Ovary (tissue), 9 donors: Measurements from ENCODE around the gene SSRP1. TPM values are rescaled to one million over a fixed set of nuclear protein-coding genes. Genes with fewer than 3 reads are reported as not detected.

ENCODE experiments used
- DNase-seq, 5 donors: peaks; one replicate each; pipeline ENCODE4 v3.0.0-alpha.2; 2019 to 2020
- H3K27ac ChIP-seq, 2 donors: fragments of 200-600 bp; one replicate each; pipeline versions ENCODE4 v1.5.1 to v1.8.0; 2019 to 2022
- H3K27me3 ChIP-seq: fragments of 200-600 bp; one replicate; pipeline ENCODE4 v1.8.0; 2022
- H3K36me3 ChIP-seq: fragments of 200-600 bp; sonication (generic); one replicate; pipeline ENCODE4 v1.5.1; 2019
- H3K4me1 ChIP-seq: one replicate; pipeline ENCODE4 v1.8.1; 2013; ENCODE audit warnings: mild to moderate bottlenecking, moderate library complexity; ENCODE audit not compliant: insufficient read depth
- H3K4me3 ChIP-seq: fragments of 200-600 bp; sonication (generic); one replicate; pipeline ENCODE4 v1.5.1; 2017
- H3K9me3 ChIP-seq, 2 donors: fragments of 200-600 bp in 1 of 2; sonication (generic) in 1 of 2; one replicate each; pipeline versions ENCODE4 v1.5.1 to v1.8.1; 2013 to 2019; ENCODE audit warnings: mild to moderate bottlenecking in 1 of 2, moderate library complexity in 1 of 2
- EP300 ChIP-seq: sonication (generic); formaldehyde crosslinking; IDR thresholded peaks from one replicate; pipeline ENCODE4 v1.6.1; 2017; ENCODE audit warnings: antibody characterized with exemption
- POLR2A ChIP-seq: fragments of 450-650 bp; IDR thresholded peaks from one replicate; pipeline ENCODE4 v1.6.1; 2017; ENCODE audit warnings: antibody characterized with exemption, mild to moderate bottlenecking, moderate library complexity
- WGBS, 3 donors: extraction: QIAGEN DNeasy Blood & Tissue Kit in 1 of 3; methylation state at CpG; one replicate each; pipeline versions ENCODE4 v1.1.5 to v1.1.7; 2013 to 2017; 5-methylcytosine and 5-hydroxymethylcytosine counted together
- intact Hi-C, 4 donors: fragments of 100-400 bp; cut with DNase I; formaldehyde crosslinking; loops; one replicate each; pipeline versions ENCODE4 v1.11.0 to v1.15.1; 2022 to 2023
- polyA plus RNA-seq, 2 donors: library from polyadenylated mRNA; stranded (reverse); fragments of 200-250 nt in 1 of 2; fragments of 350-450 nt in 1 of 2; fragmentation: Illumina TruSeq in 1 of 2; extraction: RNeasy Lipid Tissue Mini Kit (QIAGEN cat#74804) in 1 of 2; gene quantifications; one replicate each; pipeline ENCODE4 v1.2.3, GENCODE V29; 2013 to 2014
- total RNA-seq, 7 donors: library from RNA; depleted of rRNA in 2 of 7; stranded (reverse); fragments of >200 nt in 2 of 7; fragmentation: NEBNext Ultra II Directional in 3 of 7; extraction: Animal tissue kit (Norgen Biotek cat#: 25700) in 3 of 7; gene quantifications; one replicate each; pipeline versions ENCODE4 v1.1.0 to v1.2.4, GENCODE V29; 2016 to 2023
- TF ChIP-seq, protein P1 (sequence below), 3 donors: fragments of 450-650 bp in 2 of 3; fragments of 200-600 bp in 1 of 3; IDR thresholded peaks; one replicate each; pipeline versions ENCODE4 v1.5.1 to v1.8.0; 2016 to 2022; ENCODE audit warnings: antibody characterized with exemption in 3 of 3, mild to moderate bottlenecking in 1 of 3
- donor health status: DM: no; HTN: no; CAD: no; lungs with moderate emphysema.
- donor health status: DM: no; HTN: no; CAD: no.
- donor health status: Bipolar disorder and iron deficiency.
- donor health status: DM: yes; HTN: yes; CAD: no.
- donor health status: DM: no; HTN: no; CAD: no.
- donor health status: DM: yes; HTN: yes; CAD: no.

Gene SSRP1
- total and polyA plus RNA-seq, 9 donors = 43.3 to 134 (median 87.7) TPM

DNA sequence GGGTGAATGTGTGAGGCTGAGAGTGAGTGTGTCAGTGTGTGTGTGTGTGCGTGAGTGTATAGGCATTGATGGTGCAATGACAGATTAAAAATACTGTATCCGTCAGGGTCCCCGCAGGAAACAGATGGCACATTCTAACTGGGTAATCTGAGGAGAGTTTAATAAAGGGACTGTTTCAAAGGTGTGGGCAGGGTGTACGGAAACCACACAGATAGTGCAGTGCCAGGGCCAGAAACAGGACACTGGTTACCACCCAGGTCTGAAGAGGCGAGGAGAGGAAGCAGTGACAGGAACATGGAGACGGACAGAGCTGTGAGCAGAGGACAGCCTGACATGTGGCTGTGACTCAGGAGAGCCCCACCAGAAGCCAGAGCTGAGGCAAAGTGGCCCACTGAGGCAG, 19.0 kb upstream of the SSRP1 start:
- H3K4me3 ChIP-seq = no peak overlapping the region
- no peak overlapping the region for H3K27ac ChIP-seq
- no peak for TF ChIP-seq EP300
- TF ChIP-seq, protein P1, sequence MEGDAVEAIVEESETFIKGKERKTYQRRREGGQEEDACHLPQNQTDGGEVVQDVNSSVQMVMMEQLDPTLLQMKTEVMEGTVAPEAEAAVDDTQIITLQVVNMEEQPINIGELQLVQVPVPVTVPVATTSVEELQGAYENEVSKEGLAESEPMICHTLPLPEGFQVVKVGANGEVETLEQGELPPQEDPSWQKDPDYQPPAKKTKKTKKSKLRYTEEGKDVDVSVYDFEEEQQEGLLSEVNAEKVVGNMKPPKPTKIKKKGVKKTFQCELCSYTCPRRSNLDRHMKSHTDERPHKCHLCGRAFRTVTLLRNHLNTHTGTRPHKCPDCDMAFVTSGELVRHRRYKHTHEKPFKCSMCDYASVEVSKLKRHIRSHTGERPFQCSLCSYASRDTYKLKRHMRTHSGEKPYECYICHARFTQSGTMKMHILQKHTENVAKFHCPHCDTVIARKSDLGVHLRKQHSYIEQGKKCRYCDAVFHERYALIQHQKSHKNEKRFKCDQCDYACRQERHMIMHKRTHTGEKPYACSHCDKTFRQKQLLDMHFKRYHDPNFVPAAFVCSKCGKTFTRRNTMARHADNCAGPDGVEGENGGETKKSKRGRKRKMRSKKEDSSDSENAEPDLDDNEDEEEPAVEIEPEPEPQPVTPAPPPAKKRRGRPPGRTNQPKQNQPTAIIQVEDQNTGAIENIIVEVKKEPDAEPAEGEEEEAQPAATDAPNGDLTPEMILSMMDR (IDR thresholded peaks at IDR 0.05) = no peak
- TF ChIP-seq POLR2A = no peak
- no peaks in the 10 kb centered on the region for H3K36me3 ChIP-seq
- H3K9me3 ChIP-seq = no peaks in the 10 kb centered on the region
- WGBS, 3 donors = 89 to 96% (median 92%) methylated on average over 6 of the region's 6 CpGs
- no peak for DNase-seq
- intact Hi-C loops = loop anchor here in 1 of 4 donors (10.0 kb wide), 2 partner anchors 80 to 110 kb away; partner anchors contain the start of gene RTN4RL2
- H3K27me3 ChIP-seq = no peaks in the 10 kb centered on the region
- H3K4me1 ChIP-seq = peaks cover under 1% of the 10 kb centered on the region

DNA sequence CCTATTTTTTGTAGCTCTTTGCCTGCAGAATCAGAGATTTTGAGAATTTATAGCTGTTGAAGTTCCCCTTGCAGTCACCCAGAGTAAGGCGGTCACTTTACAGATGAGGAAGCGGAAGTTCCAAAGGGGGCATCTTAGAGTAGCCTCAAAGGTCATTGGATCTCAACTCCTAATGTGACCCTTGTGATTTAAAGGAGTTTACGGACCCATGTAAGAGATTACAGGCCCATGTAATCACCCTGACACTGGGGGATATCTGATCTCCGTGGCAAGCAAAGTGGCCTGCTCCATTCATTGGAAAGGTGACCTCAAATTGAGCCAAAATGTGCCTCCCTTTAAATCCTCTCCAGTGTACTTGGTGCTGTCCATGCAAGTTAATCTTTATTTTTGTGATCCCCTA, 18.2 kb upstream of the SSRP1 start:
- H3K9me3 ChIP-seq = no peaks in the 10 kb centered on the region
- no peak for DNase-seq
- no peaks in the 10 kb centered on the region for H3K27me3 ChIP-seq
- no peak overlapping the region for H3K4me3 ChIP-seq
- TF ChIP-seq, protein P1 (IDR thresholded peaks at IDR 0.05) = no peak
- TF ChIP-seq EP300 = no peak
- TF ChIP-seq POLR2A = no peak
- intact Hi-C loops = loop anchor here in 1 of 4 donors (10.0 kb wide), 2 partner anchors 79 to 111 kb away; partner anchors contain the start of gene RTN4RL2
- WGBS, 3 donors = 69 to 75% (median 73%) methylated on average over 4 of the region's 4 CpGs
- no peaks in the 10 kb centered on the region for H3K36me3 ChIP-seq
- no peak overlapping the region for H3K27ac ChIP-seq
- H3K4me1 ChIP-seq = peaks cover 3% of the 10 kb centered on the region

DNA sequence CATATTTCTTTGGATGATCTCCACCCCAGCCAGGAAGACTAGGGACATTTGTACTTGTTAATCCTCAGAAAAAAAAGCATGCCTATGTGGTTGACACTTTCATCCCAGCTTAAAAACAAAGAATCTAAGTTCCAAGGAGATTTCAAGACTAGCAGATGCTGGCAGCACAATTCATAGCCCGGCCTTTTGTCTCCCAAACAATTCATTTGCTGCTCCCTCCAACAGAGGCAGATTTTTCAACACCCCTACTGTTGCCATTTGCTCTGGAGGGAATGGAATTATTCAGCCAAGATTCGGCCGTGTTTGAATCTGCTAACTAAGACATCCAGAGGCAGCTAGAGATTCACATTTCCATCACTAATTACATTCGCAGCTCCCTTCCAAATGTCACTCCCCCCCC, 17.8 kb upstream of the SSRP1 start:
- H3K36me3 ChIP-seq = no peaks in the 10 kb centered on the region
- no peaks in the 10 kb centered on the region for H3K27me3 ChIP-seq
- no peak overlapping the region for H3K4me3 ChIP-seq
- WGBS, 3 donors = 35 to 53% (median 51%) methylated on average over 4 of the region's 4 CpGs
- H3K4me1 ChIP-seq = peaks cover 3% of the 10 kb centered on the region
- no peak for DNase-seq
- no peaks in the 10 kb centered on the region for H3K9me3 ChIP-seq
- no peak for TF ChIP-seq EP300
- no peak for TF ChIP-seq POLR2A
- TF ChIP-seq, protein P1 (IDR thresholded peaks at IDR 0.05) = no peak
- intact Hi-C loops = loop anchor here in 1 of 4 donors (10.0 kb wide), 2 partner anchors 79 to 111 kb away; partner anchors contain the start of gene RTN4RL2
- H3K27ac ChIP-seq = no peak overlapping the region

DNA sequence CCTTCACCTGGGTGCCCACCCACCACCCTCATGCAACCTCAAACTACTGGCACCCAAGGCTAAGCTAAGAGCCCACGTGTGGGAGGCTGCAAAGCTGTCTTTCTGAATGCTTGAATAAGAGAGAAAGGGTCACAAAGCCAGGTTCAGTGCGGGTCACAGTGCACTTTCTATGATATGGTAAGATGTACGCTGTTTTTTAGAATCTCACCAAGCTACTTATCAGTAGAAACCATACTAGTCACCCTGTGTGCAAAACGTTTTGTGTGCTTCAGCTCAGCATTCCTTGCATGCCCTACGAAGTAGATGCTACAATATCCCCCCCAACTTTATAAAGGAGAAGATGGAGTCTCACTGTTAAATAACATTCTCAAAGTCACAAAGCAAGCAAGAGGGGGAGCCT, 17.3 kb upstream of the SSRP1 start:
- H3K4me3 ChIP-seq = no peak overlapping the region
- no peaks in the 10 kb centered on the region for H3K27me3 ChIP-seq
- intact Hi-C loops = loop anchor here in 1 of 4 donors (10.0 kb wide), 2 partner anchors 78 to 112 kb away; partner anchors contain the start of gene RTN4RL2
- no peaks in the 10 kb centered on the region for H3K9me3 ChIP-seq
- no peak for DNase-seq
- peaks cover 3% of the 10 kb centered on the region for H3K4me1 ChIP-seq
- 41 to 45% (median 45%) methylated on average over 5 of the region's 5 CpGs for WGBS, 3 donors
- no peaks in the 10 kb centered on the region for H3K36me3 ChIP-seq
- H3K27ac ChIP-seq = no peak overlapping the region
- TF ChIP-seq EP300 (no peak), POLR2A (no peak)
- TF ChIP-seq, protein P1 (IDR thresholded peaks at IDR 0.05) = no peak
